ENCODE data around the gene GALR2. TPM values are rescaled to one million over a fixed set of nuclear protein-coding genes. Genes with fewer than 3 reads are reported as not detected.

Gene GALR2
- total RNA-seq, 2 donors from 2014 or later: 0.19 to 0.49 TPM

GRCh38 chr17:76107509-76107908 lies 32.9 kb downstream of the GALR2 start:
- DNase-seq: no peak
- no peak overlapping the region for H3K4me3 ChIP-seq
- no peak for TF ChIP-seq CTCF (IDR thresholded peaks at IDR 0.05)
- intact Hi-C loops (cut with DNase I): no loop called here
- H3K36me3 ChIP-seq: no peaks in the 10 kb centered on the region
- no peaks in the 10 kb centered on the region for H3K9me3 ChIP-seq
- no peaks in the 10 kb centered on the region for H3K27me3 ChIP-seq
- no peak overlapping the region for H3K9ac ChIP-seq (ENCODE audit: low read depth in 2 of 2, low read length in 2 of 2)
- H3K27ac ChIP-seq: no peak overlapping the region
- peaks cover 5% of the 10 kb centered on the region for H3K4me1 ChIP-seq

- no peaks in the 10 kb centered on the region for H3K9me3 ChIP-seq
- H3K4me1 ChIP-seq: no peaks in the 10 kb centered on the region
- no peaks in the 10 kb centered on the region for H3K36me3 ChIP-seq
- no peak for TF ChIP-seq CTCF (IDR thresholded peaks at IDR 0.05)
- H3K27ac ChIP-seq: no peak overlapping the region
- H3K4me3 ChIP-seq: no peak overlapping the region
- intact Hi-C loops (cut with DNase I): no loop called here
- no peaks in the 10 kb centered on the region for H3K27me3 ChIP-seq
- no peak overlapping the region for H3K9ac ChIP-seq (ENCODE audit: low read depth in 2 of 2, low read length in 2 of 2)
- no peak for DNase-seq
These were observed 37.4 kb downstream of the GALR2 start for GRCh38 chr17:76111956-76112355.

- no peaks in the 10 kb centered on the region for H3K9me3 ChIP-seq
- no peak overlapping the region for H3K9ac ChIP-seq (ENCODE audit: low read depth in 2 of 2, low read length in 2 of 2)
- H3K36me3 ChIP-seq: no peaks in the 10 kb centered on the region
- no peaks in the 10 kb centered on the region for H3K27me3 ChIP-seq
- H3K27ac ChIP-seq: no peak overlapping the region
- intact Hi-C loops (cut with DNase I): no loop called here
- no peaks in the 10 kb centered on the region for H3K4me1 ChIP-seq
- DNase-seq: no peak
- no peak for TF ChIP-seq CTCF (IDR thresholded peaks at IDR 0.05)
- no peak overlapping the region for H3K4me3 ChIP-seq
These were observed 40.7 kb downstream of the GALR2 start for GRCh38 chr17:76115138-76115754.

- no peak for TF ChIP-seq CTCF (IDR thresholded peaks at IDR 0.05)
- H3K9ac ChIP-seq (ENCODE audit: low read depth in 2 of 2, low read length in 2 of 2): no peak overlapping the region
- no peak overlapping the region for H3K4me3 ChIP-seq
- intact Hi-C loops (cut with DNase I): loop anchor here (2.0 to 5.0 kb wide), 2 partner anchors 63 to 161 kb away; no protein-coding TSS in a partner anchor
- no peaks in the 10 kb centered on the region for H3K4me1 ChIP-seq
- DNase-seq: no peak
- no peaks in the 10 kb centered on the region for H3K36me3 ChIP-seq
- H3K27ac ChIP-seq: no peak overlapping the region
- H3K27me3 ChIP-seq: no peaks in the 10 kb centered on the region
- H3K9me3 ChIP-seq: no peaks in the 10 kb centered on the region
These were observed 45.1 kb downstream of the GALR2 start for GRCh38 chr17:76119409-76120371.

- H3K4me1 ChIP-seq: no peaks in the 10 kb centered on the region
- H3K27ac ChIP-seq: no peak overlapping the region
- no peak for TF ChIP-seq CTCF (IDR thresholded peaks at IDR 0.05)
- no peaks in the 10 kb centered on the region for H3K9me3 ChIP-seq
- H3K9ac ChIP-seq (ENCODE audit: low read depth in 2 of 2, low read length in 2 of 2): no peak overlapping the region
- DNase-seq: no peak
- intact Hi-C loops (cut with DNase I): loop anchor here (2.0 to 5.0 kb wide), 2 partner anchors 62 to 160 kb away; no protein-coding TSS in a partner anchor
- no peaks in the 10 kb centered on the region for H3K36me3 ChIP-seq
- H3K4me3 ChIP-seq: no peak overlapping the region
- no peaks in the 10 kb centered on the region for H3K27me3 ChIP-seq
These were observed 46.1 kb downstream of the GALR2 start for GRCh38 chr17:76120658-76121008.

Measured in colonic mucosa (tissue), 4 donors.